HepG2 (cell line): Measurements from ENCODE around the gene ENAH.
A peak's percentile ranks its signal among the peaks of the same experiment; 100 is the strongest.

Experiments used
- CTCF ChIP-seq: sonication (generic); formaldehyde crosslinking; IDR thresholded peaks from 2 replicates; pipeline ENCODE4 v1.5.0; 2020; ENCODE audit warnings: mild to moderate bottlenecking, missing genetic modification reagents, moderate library complexity
- GTF2F1 ChIP-seq: fragments of 150-350 bp; IDR thresholded peaks from 2 replicates; pipeline ENCODE4 v1.6.1; 2014; ENCODE audit warnings: low read length
- PATZ1 ChIP-seq: sonication (generic); formaldehyde crosslinking; IDR thresholded peaks from 2 replicates; pipeline ENCODE4 v1.4.0; 2020; ENCODE audit warnings: missing genetic modification reagents
- SMAD3 ChIP-seq: sonication (generic); formaldehyde crosslinking; IDR thresholded peaks from 2 replicates; pipeline ENCODE4 v1.4.0; 2020; ENCODE audit warnings: missing genetic modification reagents

DNA sequence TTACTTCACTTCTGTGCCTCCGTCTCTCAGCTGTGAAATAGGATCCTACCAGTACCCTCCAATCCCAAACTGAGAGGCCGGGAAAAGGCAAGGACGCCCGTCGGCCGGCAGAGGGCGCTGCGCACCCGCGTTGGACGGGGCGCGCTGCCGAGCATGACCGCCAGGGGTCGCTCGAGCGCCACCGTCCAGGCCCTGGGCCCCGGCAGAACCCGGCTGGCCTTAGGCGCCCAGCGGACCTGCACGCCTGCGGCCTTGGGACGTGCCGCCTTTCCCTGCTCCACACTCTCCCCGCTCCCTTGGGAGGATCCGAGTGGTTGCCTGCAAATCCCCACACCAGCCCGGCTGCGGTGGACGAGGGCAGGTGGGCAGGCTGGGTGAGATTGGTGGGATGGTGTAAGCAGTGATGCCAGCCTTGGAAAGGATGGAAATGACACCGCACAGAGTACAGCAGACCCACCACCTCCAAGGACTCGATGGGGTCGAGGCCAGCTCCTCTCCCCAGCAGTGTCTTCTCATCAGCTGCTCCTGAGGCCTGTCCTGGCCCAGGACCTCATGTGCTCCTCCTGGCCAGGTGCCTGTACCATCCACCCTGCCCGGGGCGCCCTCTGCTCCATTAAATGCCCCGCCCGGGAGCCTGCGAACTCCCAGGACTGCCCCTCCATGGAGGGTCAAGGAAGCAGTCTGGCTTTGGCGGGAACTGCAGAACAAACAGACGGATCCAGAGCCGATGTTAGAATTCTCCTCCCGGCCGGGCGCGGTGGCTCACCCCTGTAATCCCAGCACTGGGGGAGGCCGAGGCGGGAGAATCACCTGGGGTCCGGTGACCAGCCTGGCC is 177.7 kb downstream of the ENAH start:
- TF ChIP-seq CTCF (CRISPR knock-in tag) (peak; percentile 100), SMAD3 (peak; percentile 32; the same call in 1 of the 2 replicates), PATZ1 (peak; percentile 13; the same call in 1 of the 2 replicates), GTF2F1 (no peak)
